DND-41 (cell line): Measurements from ENCODE around the gene ZNF566.

Source experiments
- ATAC-seq: fragments of 200-7000 bp; cut with Tn5 transposase; 3 replicates; pipeline ENCODE4 v1.9.1; 2021; ENCODE audit warnings: low read depth; ENCODE audit not compliant: insufficient read depth
- DNase-seq: peaks from one replicate; pipeline ENCODE4 v3.0.0-alpha.2; 2020
- H2AFZ ChIP-seq: 2 replicates; pipeline ENCODE4 v1.6.0; 2012; ENCODE audit warnings: low read depth, low read length
- H3K27ac ChIP-seq: 2 replicates; pipeline ENCODE4 v1.5.1; 2012; ENCODE audit warnings: low read length, inconsistent platforms
- H3K27me3 ChIP-seq: fragments of 200-600 bp; sonication (generic); 2 replicates; pipeline ENCODE4 v1.6.0; 2012; ENCODE audit warnings: low read length, mild to moderate bottlenecking, inconsistent platforms; ENCODE audit not compliant: insufficient read depth, poor library complexity
- H3K36me3 ChIP-seq: 2 replicates; pipeline ENCODE4 v1.5.1; 2012; ENCODE audit warnings: low read length, inconsistent platforms; ENCODE audit not compliant: insufficient read depth
- H3K4me1 ChIP-seq: 2 replicates; pipeline ENCODE4 v1.5.1; 2012; ENCODE audit warnings: mild to moderate bottlenecking, low read length; ENCODE audit not compliant: insufficient read depth
- H3K4me2 ChIP-seq: 2 replicates; pipeline ENCODE4 v1.6.0; 2012; ENCODE audit warnings: mild to moderate bottlenecking, moderate library complexity, low read length, inconsistent platforms; ENCODE audit not compliant: insufficient read depth
- H3K4me3 ChIP-seq, 2 experiments: fragments of 200-600 bp in 1 of 2; shearing (Covaris generic) in 1 of 2; 2 replicates each; pipeline ENCODE4 v1.5.1; 2012 to 2016; ENCODE audit warnings: inconsistent platforms in 2 of 2, low read length in 2 of 2, mild to moderate bottlenecking in 2 of 2, low read depth in 1 of 2, moderate library complexity in 1 of 2
- H3K79me2 ChIP-seq: 2 replicates; pipeline ENCODE4 v1.6.0; 2012; ENCODE audit warnings: low read length, inconsistent platforms; ENCODE audit not compliant: insufficient read depth
- H3K9ac ChIP-seq: 2 replicates; pipeline ENCODE4 v1.6.0; 2012; ENCODE audit warnings: low read depth, mild to moderate bottlenecking, inconsistent platforms, low read length, moderate library complexity
- H3K9me3 ChIP-seq: 2 replicates; pipeline ENCODE4 v1.5.1; 2012; ENCODE audit warnings: low read length, moderate library complexity, mild to moderate bottlenecking, inconsistent platforms; ENCODE audit not compliant: insufficient read depth, severe bottlenecking
- H4K20me1 ChIP-seq: 2 replicates; pipeline ENCODE4 v1.6.0; 2012; ENCODE audit warnings: low read length; ENCODE audit not compliant: insufficient read depth
- EZH2 ChIP-seq: IDR thresholded peaks from 3 replicates; pipeline ENCODE4 v1.6.1; 2012; ENCODE audit warnings: borderline replicate concordance, low read depth, mild to moderate bottlenecking, moderate library complexity, low read length, inconsistent platforms; ENCODE audit not compliant: severe bottlenecking
- TF ChIP-seq, protein P1 (sequence below): IDR thresholded peaks from 2 replicates; pipeline ENCODE4 v1.5.1; 2012; ENCODE audit warnings: borderline replicate concordance, low read length, moderate library complexity, mild to moderate bottlenecking; ENCODE audit not compliant: poor library complexity, severe bottlenecking; ENCODE audit errors: extremely low read depth

Gene ZNF566

DNA sequence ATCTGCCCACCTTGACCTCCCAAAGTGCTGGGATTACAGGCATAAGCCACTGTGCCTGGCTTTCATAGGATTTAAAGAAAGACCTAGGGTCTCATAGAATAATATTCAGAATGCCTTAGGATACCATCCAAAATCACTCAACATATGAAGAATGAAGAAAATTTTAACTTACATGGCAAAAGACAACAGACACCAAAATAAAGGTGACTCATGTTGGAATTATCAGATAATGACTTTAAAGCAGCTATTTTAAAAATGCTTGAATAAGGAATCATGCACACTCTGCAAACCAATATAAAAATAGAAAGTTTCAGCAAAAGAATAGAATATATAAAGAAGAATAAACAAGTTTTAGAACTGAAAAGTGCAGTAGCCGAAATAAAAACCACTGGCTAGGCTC is 29.3 kb downstream of the ZNF566 start:
- Histone ChIP-seq H3K4me2 (no peak overlapping the region), H3K36me3 (peaks cover 15% of the 10 kb centered on the region; the same call in 1 of the 2 replicates), H3K79me2 (no peaks in the 10 kb centered on the region), H3K4me3 (no peak overlapping the region), H3K4me1 (no peaks in the 10 kb centered on the region), H3K9ac (no peak overlapping the region), H4K20me1 (no peaks in the 10 kb centered on the region), H3K27me3 (no peaks in the 10 kb centered on the region), H3K9me3 (peaks cover 7% of the 10 kb centered on the region), H3K27ac (no peak overlapping the region), H2AFZ (no peak overlapping the region)
- DNase-seq (no peak), ATAC-seq (no peak)
- no peak for TF ChIP-seq EZH2
- TF ChIP-seq, protein P1, sequence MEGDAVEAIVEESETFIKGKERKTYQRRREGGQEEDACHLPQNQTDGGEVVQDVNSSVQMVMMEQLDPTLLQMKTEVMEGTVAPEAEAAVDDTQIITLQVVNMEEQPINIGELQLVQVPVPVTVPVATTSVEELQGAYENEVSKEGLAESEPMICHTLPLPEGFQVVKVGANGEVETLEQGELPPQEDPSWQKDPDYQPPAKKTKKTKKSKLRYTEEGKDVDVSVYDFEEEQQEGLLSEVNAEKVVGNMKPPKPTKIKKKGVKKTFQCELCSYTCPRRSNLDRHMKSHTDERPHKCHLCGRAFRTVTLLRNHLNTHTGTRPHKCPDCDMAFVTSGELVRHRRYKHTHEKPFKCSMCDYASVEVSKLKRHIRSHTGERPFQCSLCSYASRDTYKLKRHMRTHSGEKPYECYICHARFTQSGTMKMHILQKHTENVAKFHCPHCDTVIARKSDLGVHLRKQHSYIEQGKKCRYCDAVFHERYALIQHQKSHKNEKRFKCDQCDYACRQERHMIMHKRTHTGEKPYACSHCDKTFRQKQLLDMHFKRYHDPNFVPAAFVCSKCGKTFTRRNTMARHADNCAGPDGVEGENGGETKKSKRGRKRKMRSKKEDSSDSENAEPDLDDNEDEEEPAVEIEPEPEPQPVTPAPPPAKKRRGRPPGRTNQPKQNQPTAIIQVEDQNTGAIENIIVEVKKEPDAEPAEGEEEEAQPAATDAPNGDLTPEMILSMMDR = no peak

DNA sequence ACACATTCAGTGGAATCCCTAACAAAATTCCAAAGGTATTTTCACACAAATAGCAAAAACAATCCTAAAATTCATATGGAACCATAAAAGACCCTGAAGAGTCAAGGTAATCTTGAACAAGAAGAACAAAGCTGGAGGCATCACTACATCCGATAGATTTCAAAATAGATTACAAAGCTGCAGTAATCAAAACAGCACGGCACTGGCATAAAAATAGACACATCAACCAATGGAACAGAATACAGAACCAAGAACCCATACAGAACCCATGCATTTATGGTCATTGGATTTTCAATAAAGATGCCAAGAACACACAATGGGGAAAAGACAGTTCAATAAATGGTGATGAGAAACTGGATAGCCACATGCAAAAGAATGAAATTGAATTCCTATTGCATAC is 32.5 kb downstream of the ZNF566 start:
- Histone ChIP-seq H3K9ac (no peak overlapping the region), H3K4me1 (no peaks in the 10 kb centered on the region), H3K4me2 (no peak overlapping the region), H3K4me3 (no peak overlapping the region), H3K27me3 (no peaks in the 10 kb centered on the region), H4K20me1 (no peaks in the 10 kb centered on the region), H3K79me2 (no peaks in the 10 kb centered on the region), H3K27ac (no peak overlapping the region), H3K9me3 (peaks cover 12% of the 10 kb centered on the region), H2AFZ (no peak overlapping the region), H3K36me3 (peaks cover 34% of the 10 kb centered on the region; the same call in 1 of the 2 replicates)
- DNase-seq (no peak), ATAC-seq (no peak)
- TF ChIP-seq EZH2 = no peak
- TF ChIP-seq, protein P1 = no peak

DNA sequence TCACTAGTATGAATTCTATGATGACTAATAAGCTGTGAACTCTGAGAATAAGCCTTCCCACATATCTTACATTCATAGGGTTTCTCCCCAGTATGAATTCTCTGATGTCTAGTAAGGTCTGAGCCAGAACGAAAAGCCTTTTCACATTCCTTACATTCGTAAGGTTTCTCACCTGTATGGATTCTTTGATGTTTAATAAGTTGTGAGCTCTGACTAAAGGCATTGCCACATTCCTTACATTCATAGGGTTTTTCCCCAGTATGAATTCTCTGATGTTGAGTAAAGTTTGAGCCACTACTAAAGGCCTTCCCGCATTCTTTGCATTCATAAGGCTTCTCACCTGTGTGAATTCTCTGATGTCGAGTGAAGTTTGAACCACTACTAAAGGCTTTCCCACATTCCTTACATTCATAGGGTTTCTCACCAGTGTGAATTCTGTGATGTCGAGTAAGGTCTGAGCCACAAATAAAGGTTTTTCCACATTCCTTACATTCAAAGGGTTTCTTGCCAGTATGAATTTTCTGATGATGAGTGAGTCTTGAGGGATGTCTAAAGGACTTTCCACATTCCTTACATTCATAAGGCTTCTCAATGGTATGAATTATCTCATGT is 40.2 kb downstream of the ZNF566 start:
- Histone ChIP-seq H3K27ac (no peak overlapping the region), H3K4me1 (no peaks in the 10 kb centered on the region), H3K4me3 (no peak overlapping the region), H2AFZ (no peak overlapping the region), H3K9me3 (peaks cover 51% of the 10 kb centered on the region), H3K9ac (no peak overlapping the region), H3K27me3 (no peaks in the 10 kb centered on the region), H4K20me1 (no peaks in the 10 kb centered on the region), H3K36me3 (peaks cover 60% of the 10 kb centered on the region), H3K4me2 (no peak overlapping the region), H3K79me2 (no peaks in the 10 kb centered on the region)
- no peak for ATAC-seq
- TF ChIP-seq, protein P1 = no peak
- TF ChIP-seq EZH2 = no peak
- no peak for DNase-seq

DNA sequence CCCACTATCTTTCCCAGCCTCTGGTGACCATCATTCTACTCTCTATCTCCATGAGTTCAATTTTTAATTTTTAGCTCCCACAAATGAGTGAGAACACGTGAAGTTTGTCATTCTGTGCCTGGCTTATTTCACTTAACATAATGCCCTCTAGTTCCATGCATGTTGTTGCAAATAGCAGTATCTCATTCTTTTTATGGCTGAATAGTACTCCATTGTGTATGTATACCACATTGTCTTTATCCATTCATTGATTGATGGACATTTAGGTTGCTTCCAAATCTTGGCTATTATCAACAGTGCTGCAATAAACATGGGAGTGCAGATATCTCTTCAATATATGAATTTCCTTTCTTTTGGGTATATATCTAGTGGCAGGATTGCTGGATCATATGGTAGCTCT is 48.0 kb downstream of the ZNF566 start:
- Histone ChIP-seq H3K9me3 (peaks cover 4% of the 10 kb centered on the region), H3K4me1 (no peaks in the 10 kb centered on the region), H3K27ac (no peak overlapping the region), H3K36me3 (no peaks in the 10 kb centered on the region; the same call in 1 of the 2 replicates), H2AFZ (no peak overlapping the region), H3K4me3 (no peak overlapping the region), H3K4me2 (no peak overlapping the region), H4K20me1 (no peaks in the 10 kb centered on the region), H3K27me3 (no peaks in the 10 kb centered on the region), H3K9ac (no peak overlapping the region), H3K79me2 (no peaks in the 10 kb centered on the region)
- DNase-seq (no peak), ATAC-seq (no peak)
- TF ChIP-seq EZH2 = no peak
- TF ChIP-seq, protein P1 = no peak
